LNCAP (cell line): ENCODE data around the gene SLC46A1.

Source experiments
- TF ChIP-seq, protein P1 (sequence below): fragments of 450-650 bp; IDR thresholded peaks from 2 replicates; pipeline ENCODE4 v1.5.1; 2017; ENCODE audit warnings: mild to moderate bottlenecking

SLC46A1 gene

DNA sequence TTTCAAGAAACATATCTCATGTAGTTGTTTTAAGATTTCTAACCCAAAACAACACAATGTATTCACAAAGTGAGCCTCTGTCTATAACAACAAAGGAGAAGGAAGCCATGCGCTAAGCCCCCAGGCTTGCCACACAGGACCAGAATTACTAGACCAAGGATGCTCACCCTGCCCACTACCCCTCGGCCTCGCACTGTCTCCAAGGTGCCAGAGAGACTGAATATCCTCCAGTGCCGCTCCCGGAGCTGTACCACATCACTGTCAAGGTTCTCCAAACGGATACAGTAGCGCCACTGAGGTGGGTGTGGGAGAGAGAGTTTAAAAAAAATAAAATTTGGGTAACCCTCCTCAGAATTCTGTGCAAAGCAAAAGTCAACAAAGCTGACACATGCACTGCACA, 55.7 kb downstream of the SLC46A1 start:
- TF ChIP-seq, protein P1, sequence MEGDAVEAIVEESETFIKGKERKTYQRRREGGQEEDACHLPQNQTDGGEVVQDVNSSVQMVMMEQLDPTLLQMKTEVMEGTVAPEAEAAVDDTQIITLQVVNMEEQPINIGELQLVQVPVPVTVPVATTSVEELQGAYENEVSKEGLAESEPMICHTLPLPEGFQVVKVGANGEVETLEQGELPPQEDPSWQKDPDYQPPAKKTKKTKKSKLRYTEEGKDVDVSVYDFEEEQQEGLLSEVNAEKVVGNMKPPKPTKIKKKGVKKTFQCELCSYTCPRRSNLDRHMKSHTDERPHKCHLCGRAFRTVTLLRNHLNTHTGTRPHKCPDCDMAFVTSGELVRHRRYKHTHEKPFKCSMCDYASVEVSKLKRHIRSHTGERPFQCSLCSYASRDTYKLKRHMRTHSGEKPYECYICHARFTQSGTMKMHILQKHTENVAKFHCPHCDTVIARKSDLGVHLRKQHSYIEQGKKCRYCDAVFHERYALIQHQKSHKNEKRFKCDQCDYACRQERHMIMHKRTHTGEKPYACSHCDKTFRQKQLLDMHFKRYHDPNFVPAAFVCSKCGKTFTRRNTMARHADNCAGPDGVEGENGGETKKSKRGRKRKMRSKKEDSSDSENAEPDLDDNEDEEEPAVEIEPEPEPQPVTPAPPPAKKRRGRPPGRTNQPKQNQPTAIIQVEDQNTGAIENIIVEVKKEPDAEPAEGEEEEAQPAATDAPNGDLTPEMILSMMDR, result no peak

- TF ChIP-seq, protein P1, result no peak
These were observed 57.0 kb downstream of the SLC46A1 start for GRCh38 chr17:28348979-28349378.

DNA sequence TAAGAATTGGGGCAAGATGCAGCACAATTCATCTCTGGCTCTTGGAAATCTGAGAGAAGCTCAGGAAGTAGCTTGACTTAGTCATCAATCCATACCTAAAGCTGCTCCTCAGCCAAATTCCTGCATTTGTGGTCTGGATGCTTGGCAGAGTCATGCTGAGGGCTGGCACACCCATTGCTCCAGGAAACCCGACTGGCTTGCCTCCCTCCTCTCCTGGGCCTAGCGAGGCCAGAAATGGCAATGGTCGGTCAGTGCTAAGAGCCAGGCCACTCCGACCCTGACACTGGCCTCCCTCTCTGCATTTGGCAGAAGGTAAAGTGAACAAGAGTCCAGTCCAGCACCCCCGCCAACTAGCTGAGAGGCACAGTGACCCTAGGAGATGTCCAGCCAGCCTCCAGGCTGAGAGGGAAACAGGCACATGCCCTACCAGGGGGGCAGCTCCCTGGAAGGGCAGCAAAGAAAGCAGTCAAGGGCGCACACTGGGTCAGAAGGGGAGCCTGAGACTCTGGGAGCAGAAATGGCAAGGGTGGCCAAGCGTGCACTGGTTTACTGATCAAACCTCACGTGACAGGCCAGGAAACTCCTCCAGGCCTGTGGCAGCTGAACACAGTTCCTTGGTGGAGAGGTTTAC, 58.6 kb downstream of the SLC46A1 start:
- TF ChIP-seq, protein P1, result peak; percentile 29; the same call in 1 of the 2 replicates

- TF ChIP-seq, protein P1, result peak; percentile 79
These were observed 59.2 kb downstream of the SLC46A1 start for GRCh38 chr17:28346746-28347246.

DNA sequence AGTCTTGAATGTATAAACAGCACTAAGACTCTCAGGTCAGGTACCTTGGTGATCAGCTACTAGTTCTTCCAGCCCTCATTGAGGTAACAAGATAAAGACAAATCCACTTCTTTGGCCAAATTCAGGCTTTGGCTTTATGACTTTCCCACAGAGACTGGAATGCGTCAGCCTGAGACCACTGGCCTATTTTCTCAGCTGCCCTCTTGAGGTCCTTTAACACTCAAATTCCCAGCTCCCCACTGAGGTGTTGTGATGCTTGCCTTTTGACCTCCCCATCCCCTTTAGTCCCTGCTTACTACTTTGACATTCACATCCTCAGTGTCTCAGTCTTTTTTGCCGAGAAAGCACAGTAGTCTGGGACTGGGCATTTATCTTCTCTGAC, 59.8 kb downstream of the SLC46A1 start:
- TF ChIP-seq, protein P1, result no peak

DNA sequence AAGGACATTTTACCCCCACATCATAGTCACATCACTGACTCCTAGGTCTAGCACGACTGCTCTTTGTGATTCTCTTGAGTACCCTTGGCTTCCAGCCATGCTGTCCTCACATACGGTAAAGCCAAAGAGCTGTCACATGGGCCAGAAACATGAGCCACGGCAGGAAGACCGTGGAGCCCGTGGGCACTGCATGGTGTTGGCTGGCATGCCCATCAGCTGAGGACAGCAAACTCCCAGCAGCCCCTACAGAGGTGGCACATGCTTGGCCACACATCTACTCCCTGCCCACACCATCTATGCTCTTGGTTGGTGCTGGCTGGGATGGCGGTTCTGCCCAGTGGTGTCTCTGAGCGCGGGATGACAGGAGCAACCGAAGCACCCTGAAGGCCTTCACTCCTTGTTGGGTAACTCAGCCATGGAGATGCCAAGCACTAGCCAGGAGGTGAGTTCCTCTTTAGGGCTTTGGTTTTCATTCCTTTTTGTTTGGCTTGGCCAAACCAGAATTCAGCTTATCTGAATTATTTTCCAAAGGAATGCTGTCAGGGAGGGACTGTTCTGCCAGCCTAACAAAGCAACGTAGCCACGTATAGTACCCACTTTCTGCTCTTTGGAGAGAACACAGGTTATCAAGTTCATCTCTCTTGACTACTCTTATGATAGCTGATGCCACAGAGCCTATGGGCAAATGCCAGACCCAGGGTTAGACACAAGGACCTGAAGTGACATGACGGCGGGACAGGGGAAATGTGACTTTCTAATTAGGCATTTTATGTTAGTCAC, 60.4 kb downstream of the SLC46A1 start:
- TF ChIP-seq, protein P1, result no peak
